WTC11 (cell line): ENCODE data around the gene KLHL28.

Source experiments
- ATF1 ChIP-seq: sonication (generic); formaldehyde crosslinking; IDR thresholded peaks from 2 replicates; pipeline ENCODE4 v1.8.1; 2023; ENCODE audit warnings: mild to moderate bottlenecking, moderate library complexity, missing genetic modification reagents
- CREM ChIP-seq: sonication (generic); formaldehyde crosslinking; IDR thresholded peaks from 2 replicates; pipeline ENCODE4 v1.8.1; 2022; ENCODE audit warnings: mild to moderate bottlenecking, missing genetic modification reagents, moderate library complexity
- NFE2L1 ChIP-seq: sonication (generic); formaldehyde crosslinking; IDR thresholded peaks from 2 replicates; pipeline ENCODE4 v1.8.1; 2023; ENCODE audit warnings: missing genetic modification reagents
- NR1H2 ChIP-seq: sonication (generic); formaldehyde crosslinking; IDR thresholded peaks from 2 replicates; pipeline ENCODE4 v1.9.0; 2021; ENCODE audit warnings: mild to moderate bottlenecking, moderate library complexity, missing genetic modification reagents
- SP1 ChIP-seq: sonication (generic); formaldehyde crosslinking; conservative IDR thresholded peaks from 2 replicates; pipeline ENCODE4 v1.8.1; 2022; ENCODE audit warnings: missing genetic modification reagents
- ZBTB21 ChIP-seq: sonication (generic); formaldehyde crosslinking; IDR thresholded peaks from 2 replicates; pipeline ENCODE4 v1.8.1; 2023; ENCODE audit warnings: mild to moderate bottlenecking, missing genetic modification reagents, borderline replicate concordance
- ZNF317 ChIP-seq: sonication (generic); formaldehyde crosslinking; IDR thresholded peaks from 2 replicates; pipeline ENCODE4 v1.8.1; 2023; ENCODE audit warnings: low read depth, mild to moderate bottlenecking, moderate library complexity, missing genetic modification reagents, borderline replicate concordance
- TF ChIP-seq, protein P1 (sequence below): fragments of 200-600 bp; IDR thresholded peaks from 2 replicates; pipeline ENCODE4 v1.8.0; 2022; ENCODE audit warnings: antibody characterized with exemption
- TF ChIP-seq, protein P2 (sequence below): fragments of 250-450 bp; sonication (Bioruptor Pico); IDR thresholded peaks from 2 replicates; pipeline ENCODE4 v1.9.0; 2021; ENCODE audit warnings: mild to moderate bottlenecking
- TF ChIP-seq, protein P3 (sequence below): sonication (generic); formaldehyde crosslinking; IDR thresholded peaks from 2 replicates; pipeline ENCODE4 v1.8.1; 2023; ENCODE audit warnings: mild to moderate bottlenecking, missing genetic modification reagents
- TF ChIP-seq, protein P4 (sequence below): sonication (generic); formaldehyde crosslinking; IDR thresholded peaks from 2 replicates; pipeline ENCODE4 v1.8.1; 2023; ENCODE audit warnings: mild to moderate bottlenecking, missing genetic modification reagents, moderate library complexity
- TF ChIP-seq, protein P5 (sequence below): fragments of 250-450 bp; sonication (Bioruptor Pico); IDR thresholded peaks from 2 replicates; pipeline ENCODE4 v1.9.0; 2021; ENCODE audit warnings: mild to moderate bottlenecking, borderline replicate concordance
- TF ChIP-seq, protein P6 (sequence below): sonication (generic); formaldehyde crosslinking; IDR thresholded peaks from 2 replicates; pipeline ENCODE4 v1.8.1; 2022; ENCODE audit warnings: missing genetic modification reagents, borderline replicate concordance

DNA sequence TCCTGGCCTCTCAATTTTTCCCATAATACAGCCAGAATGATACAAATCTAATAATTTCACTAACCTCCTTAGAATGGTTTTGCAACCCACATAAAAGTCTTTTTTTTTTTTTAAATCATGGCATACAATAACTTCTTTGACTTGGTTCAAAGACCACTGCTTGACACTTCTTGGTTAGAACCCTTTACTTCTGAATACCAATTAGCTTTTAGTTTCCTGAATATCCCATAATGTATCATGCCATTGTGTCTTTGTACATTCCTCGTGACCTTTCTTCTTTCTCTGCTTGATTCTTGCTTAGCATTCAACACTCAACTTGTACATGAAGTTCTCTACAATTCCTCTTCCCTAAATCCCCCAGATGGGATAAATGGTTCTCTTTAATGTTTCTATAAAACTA lies 19.3 kb downstream of the KLHL28 start:
- TF ChIP-seq, protein P1, sequence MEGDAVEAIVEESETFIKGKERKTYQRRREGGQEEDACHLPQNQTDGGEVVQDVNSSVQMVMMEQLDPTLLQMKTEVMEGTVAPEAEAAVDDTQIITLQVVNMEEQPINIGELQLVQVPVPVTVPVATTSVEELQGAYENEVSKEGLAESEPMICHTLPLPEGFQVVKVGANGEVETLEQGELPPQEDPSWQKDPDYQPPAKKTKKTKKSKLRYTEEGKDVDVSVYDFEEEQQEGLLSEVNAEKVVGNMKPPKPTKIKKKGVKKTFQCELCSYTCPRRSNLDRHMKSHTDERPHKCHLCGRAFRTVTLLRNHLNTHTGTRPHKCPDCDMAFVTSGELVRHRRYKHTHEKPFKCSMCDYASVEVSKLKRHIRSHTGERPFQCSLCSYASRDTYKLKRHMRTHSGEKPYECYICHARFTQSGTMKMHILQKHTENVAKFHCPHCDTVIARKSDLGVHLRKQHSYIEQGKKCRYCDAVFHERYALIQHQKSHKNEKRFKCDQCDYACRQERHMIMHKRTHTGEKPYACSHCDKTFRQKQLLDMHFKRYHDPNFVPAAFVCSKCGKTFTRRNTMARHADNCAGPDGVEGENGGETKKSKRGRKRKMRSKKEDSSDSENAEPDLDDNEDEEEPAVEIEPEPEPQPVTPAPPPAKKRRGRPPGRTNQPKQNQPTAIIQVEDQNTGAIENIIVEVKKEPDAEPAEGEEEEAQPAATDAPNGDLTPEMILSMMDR = no peak
- TF ChIP-seq, protein P2, sequence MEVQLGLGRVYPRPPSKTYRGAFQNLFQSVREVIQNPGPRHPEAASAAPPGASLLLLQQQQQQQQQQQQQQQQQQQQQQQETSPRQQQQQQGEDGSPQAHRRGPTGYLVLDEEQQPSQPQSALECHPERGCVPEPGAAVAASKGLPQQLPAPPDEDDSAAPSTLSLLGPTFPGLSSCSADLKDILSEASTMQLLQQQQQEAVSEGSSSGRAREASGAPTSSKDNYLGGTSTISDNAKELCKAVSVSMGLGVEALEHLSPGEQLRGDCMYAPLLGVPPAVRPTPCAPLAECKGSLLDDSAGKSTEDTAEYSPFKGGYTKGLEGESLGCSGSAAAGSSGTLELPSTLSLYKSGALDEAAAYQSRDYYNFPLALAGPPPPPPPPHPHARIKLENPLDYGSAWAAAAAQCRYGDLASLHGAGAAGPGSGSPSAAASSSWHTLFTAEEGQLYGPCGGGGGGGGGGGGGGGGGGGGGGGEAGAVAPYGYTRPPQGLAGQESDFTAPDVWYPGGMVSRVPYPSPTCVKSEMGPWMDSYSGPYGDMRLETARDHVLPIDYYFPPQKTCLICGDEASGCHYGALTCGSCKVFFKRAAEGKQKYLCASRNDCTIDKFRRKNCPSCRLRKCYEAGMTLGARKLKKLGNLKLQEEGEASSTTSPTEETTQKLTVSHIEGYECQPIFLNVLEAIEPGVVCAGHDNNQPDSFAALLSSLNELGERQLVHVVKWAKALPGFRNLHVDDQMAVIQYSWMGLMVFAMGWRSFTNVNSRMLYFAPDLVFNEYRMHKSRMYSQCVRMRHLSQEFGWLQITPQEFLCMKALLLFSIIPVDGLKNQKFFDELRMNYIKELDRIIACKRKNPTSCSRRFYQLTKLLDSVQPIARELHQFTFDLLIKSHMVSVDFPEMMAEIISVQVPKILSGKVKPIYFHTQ (CRISPR knock-in tag) = no peak
- TF ChIP-seq, protein P3, sequence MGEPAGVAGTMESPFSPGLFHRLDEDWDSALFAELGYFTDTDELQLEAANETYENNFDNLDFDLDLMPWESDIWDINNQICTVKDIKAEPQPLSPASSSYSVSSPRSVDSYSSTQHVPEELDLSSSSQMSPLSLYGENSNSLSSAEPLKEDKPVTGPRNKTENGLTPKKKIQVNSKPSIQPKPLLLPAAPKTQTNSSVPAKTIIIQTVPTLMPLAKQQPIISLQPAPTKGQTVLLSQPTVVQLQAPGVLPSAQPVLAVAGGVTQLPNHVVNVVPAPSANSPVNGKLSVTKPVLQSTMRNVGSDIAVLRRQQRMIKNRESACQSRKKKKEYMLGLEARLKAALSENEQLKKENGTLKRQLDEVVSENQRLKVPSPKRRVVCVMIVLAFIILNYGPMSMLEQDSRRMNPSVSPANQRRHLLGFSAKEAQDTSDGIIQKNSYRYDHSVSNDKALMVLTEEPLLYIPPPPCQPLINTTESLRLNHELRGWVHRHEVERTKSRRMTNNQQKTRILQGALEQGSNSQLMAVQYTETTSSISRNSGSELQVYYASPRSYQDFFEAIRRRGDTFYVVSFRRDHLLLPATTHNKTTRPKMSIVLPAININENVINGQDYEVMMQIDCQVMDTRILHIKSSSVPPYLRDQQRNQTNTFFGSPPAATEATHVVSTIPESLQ (CRISPR knock-in tag) = no peak
- TF ChIP-seq NR1H2 (CRISPR knock-in tag) = no peak
- TF ChIP-seq ATF1 (CRISPR knock-in tag) = no peak
- TF ChIP-seq, protein P4, sequence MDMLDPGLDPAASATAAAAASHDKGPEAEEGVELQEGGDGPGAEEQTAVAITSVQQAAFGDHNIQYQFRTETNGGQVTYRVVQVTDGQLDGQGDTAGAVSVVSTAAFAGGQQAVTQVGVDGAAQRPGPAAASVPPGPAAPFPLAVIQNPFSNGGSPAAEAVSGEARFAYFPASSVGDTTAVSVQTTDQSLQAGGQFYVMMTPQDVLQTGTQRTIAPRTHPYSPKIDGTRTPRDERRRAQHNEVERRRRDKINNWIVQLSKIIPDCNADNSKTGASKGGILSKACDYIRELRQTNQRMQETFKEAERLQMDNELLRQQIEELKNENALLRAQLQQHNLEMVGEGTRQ = no peak
- TF ChIP-seq CREM (CRISPR knock-in tag) = no peak
- TF ChIP-seq, protein P5, sequence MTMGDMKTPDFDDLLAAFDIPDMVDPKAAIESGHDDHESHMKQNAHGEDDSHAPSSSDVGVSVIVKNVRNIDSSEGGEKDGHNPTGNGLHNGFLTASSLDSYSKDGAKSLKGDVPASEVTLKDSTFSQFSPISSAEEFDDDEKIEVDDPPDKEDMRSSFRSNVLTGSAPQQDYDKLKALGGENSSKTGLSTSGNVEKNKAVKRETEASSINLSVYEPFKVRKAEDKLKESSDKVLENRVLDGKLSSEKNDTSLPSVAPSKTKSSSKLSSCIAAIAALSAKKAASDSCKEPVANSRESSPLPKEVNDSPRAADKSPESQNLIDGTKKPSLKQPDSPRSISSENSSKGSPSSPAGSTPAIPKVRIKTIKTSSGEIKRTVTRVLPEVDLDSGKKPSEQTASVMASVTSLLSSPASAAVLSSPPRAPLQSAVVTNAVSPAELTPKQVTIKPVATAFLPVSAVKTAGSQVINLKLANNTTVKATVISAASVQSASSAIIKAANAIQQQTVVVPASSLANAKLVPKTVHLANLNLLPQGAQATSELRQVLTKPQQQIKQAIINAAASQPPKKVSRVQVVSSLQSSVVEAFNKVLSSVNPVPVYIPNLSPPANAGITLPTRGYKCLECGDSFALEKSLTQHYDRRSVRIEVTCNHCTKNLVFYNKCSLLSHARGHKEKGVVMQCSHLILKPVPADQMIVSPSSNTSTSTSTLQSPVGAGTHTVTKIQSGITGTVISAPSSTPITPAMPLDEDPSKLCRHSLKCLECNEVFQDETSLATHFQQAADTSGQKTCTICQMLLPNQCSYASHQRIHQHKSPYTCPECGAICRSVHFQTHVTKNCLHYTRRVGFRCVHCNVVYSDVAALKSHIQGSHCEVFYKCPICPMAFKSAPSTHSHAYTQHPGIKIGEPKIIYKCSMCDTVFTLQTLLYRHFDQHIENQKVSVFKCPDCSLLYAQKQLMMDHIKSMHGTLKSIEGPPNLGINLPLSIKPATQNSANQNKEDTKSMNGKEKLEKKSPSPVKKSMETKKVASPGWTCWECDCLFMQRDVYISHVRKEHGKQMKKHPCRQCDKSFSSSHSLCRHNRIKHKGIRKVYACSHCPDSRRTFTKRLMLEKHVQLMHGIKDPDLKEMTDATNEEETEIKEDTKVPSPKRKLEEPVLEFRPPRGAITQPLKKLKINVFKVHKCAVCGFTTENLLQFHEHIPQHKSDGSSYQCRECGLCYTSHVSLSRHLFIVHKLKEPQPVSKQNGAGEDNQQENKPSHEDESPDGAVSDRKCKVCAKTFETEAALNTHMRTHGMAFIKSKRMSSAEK (CRISPR knock-in tag) = no peak
- TF ChIP-seq, protein P6, sequence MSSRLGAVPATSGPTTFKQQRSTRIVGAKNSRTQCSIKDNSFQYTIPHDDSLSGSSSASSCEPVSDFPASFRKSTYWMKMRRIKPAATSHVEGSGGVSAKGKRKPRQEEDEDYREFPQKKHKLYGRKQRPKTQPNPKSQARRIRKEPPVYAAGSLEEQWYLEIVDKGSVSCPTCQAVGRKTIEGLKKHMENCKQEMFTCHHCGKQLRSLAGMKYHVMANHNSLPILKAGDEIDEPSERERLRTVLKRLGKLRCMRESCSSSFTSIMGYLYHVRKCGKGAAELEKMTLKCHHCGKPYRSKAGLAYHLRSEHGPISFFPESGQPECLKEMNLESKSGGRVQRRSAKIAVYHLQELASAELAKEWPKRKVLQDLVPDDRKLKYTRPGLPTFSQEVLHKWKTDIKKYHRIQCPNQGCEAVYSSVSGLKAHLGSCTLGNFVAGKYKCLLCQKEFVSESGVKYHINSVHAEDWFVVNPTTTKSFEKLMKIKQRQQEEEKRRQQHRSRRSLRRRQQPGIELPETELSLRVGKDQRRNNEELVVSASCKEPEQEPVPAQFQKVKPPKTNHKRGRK (CRISPR knock-in tag) = no peak
- no peak for TF ChIP-seq NFE2L1
- no peak for TF ChIP-seq ZBTB21
- TF ChIP-seq SP1 = no peak
- TF ChIP-seq ZNF317 (CRISPR knock-in tag) = no peak
